Measurements from ENCODE around the gene IFT122.

IFT122 gene

DNA sequence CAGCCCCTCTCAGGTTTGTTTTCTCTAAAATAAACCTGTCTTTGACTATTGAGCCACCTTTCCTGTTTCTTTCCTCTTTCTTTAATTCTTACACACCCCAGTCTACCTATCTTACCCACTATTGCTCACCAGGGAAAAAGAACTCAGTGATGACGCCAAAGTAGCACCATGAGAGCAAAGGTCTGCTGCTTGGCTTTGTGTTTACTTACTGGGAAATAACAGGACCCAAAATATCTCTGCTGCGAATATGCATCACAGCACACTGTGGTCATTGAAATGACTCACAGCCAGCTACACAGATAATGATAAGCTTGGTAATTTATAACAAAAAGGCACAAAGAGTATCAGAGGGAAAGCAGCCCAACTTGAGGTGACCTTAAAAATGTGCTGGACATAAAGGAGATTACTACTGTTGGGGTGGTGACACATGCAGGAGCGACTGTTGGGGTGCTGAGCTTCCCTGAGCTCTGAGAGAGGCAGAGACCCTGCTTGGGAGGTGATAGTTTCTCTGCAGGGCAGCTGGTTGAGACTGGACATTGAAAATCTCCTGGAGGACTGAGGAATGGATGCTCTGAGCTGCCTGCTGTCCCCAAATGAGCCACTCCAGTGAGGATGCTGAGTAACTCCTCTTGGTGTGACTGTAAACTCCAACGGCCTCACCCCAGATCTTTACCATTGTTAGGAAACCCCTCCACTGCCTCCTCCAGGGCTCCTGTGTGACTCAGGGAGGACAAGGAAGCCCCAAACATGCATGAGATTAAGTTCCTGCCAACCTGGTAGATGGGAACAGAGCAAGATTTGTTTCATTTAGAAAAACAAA, 26.1 kb upstream of the IFT122 start:
- H3K27ac ChIP-seq: no peak overlapping the region
- peak; percentile 24 for DNase-seq (ENCODE audit: low read depth, low spot score)

DNA sequence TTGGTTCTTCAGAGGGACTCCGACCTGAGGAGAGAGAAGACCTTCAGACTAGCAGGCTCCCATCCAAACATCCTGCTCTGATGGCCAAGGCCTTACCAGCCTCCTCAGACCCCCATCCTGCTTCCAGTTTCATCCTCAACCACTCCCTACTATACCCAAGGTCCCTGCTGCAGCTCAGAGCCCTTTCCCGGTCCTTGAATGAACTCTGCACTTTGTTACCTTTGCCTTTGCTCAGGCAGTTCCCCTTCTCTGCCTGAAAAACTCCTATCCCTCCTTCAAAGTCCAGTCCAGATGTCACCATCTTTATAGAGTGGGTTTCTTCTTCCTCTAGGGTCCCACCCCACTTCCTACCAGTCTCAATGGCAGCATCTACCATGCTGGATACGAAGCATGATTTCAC, 24.6 kb upstream of the IFT122 start:
- no peak for DNase-seq (ENCODE audit: low read depth, low spot score)
- no peak overlapping the region for H3K27ac ChIP-seq

DNA sequence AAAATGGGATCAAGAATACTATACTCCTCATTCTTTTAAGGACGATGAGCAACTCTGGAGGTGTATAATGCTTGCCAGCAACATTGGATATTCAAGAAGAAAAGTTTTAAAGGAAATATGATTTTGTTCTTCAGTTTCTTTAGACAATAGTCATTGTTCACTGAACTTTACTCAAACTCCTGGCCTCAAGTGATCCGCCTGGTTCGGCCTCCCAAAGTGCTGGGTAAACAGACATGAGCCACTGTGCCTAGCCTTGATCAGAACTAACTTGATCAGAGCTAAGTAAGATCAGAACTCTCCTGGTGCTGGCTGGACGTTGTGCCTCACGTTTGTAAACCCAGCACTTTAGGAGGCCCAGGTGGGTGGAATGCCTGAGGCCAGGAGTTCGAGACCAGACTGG, 24.2 kb upstream of the IFT122 start:
- DNase-seq (ENCODE audit: low read depth, low spot score): no peak

DNA sequence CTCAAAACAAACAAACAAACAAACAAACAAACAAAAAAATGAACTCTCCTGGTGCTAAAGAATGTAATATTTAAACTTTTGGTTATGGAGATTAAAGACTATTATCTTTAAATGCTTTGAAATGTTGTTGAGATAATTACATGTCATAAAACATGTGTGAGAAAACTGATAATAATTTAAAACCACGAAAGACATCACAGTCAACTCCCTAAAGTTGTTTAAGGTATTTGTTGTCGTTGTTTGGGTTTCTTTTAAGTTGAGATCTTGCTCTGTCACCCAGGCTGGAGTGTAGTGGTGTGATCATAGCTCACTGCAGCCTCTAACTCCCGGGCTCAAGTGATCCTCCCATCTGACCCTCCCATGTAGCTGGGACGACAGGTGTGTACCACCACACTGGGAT, 23.6 kb upstream of the IFT122 start:
- DNase-seq (ENCODE audit: low read depth, low spot score): no peak
- no peak overlapping the region for H3K27ac ChIP-seq

More for the DNA sequence above, 24.2 kb upstream of the IFT122 start:
- H3K27ac ChIP-seq: no peak overlapping the region

DNA sequence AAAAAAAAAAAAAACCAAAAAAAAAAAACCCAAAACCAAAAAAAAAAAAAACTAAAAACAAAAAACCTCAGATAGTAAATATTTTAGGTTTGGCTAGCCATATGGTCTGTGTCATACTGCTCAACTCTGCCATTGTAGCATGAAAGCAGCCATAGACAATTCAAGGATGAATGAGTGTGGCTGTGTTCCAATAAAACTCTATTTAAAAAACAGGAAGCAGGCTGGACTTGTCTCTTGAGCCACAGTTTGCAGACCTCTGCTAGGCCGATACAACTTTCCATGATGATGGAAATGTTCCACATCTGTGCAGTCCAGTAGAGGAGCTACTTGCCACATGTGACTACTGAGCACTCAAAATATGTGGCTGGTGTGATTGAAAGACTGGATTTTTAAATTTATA, 22.7 kb upstream of the IFT122 start:
- no peak overlapping the region for H3K27ac ChIP-seq
- DNase-seq (ENCODE audit: low read depth, low spot score): no peak

DNA sequence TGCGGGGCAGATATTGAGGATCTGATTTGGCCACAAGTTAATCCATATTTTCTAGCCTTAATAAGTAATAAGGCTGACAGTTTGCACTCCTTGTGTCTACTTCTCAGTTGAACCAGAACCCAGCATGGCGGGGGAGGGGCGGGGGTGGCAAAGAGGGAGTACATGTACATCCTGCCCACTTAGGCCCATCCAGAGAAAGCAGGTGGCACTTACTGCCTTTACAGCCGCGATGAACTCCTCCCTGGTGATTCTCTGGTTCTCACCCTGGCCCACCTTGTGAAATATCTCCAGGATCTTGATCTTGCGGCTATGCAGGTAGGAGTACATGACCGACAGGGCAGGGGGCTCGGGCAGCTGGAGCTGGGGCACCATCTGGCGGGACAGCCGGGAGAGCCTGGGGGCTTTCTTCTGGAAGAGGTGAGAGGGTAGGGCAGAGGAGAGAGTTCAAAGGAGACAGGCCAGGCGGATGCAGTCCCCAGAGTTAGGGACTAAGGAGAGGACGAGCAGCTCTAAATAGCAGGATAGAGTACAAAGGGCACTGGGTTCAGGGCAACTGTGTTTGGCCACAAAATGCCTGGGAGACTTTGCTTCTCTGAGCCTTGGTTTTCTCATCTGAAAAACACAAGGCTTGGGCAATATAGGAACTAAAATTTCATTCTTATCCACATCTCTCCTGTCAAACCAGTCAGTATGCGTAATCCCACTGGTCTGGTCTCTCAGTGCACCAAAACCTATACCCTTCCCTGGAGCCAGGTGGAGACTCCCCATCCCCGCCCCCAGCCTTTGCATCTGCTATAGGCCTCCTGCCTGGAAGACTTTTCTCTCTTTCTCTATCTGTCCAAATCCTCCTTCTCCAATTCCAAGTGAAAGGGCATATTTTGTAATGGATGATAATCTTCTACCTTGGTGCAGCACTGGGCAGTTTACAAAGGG, 21.7 kb upstream of the IFT122 start:
- no peak for DNase-seq (ENCODE audit: low read depth, low spot score)
- H3K27ac ChIP-seq: no peak overlapping the region

DNA sequence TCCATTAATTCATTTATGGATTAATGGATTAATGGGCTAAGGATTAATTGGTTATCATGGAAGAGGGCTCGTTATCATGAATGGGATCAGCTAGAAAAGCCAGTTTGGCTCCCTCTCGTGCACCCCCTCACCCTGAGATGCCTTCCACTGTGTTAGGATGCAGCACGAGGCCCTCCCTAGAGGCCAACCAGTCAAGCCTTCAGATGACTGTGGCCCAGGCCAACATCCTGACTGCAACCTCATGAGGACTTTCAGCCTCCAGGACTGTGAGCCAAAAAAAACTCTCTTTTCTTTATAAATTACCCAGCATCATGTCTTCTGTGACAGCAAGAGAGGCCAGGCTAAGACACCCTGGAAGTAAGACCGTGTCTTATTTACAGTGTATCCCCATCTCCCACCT, 20.5 kb upstream of the IFT122 start:
- no peak for DNase-seq (ENCODE audit: low read depth, low spot score)

DNA sequence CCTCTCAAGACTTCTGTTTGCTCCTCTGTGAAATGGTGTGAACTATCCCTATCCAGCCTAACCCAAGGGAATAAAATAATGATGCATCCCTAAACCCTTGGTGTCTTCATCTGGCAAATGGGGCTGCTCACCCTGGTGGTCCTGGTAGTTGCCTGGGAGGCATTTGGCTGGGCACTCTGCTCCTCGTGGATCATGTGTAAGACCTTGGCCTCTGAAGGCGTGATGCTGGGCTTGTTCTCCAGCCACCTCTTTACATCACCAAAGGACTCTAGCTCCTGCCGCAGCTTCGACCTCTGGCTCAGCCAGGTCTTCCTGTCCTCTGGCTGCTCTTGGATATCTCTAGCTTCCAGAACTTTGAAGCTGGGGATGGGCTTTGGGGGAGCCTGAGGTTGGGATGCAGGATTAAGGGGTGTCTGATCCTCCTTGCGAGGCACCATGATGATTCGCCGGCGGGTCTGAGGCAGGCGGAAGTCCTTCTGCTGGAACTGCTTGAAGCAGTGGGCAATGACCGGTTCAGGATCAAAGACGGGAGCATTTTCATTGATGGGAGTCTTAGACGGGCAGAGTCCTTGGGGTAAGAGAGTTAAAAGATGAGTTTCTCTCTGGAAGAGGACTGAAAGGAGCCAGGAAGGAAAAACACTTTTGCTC, 18.7 kb upstream of the IFT122 start:
- no peak overlapping the region for H3K27ac ChIP-seq
- no peak for DNase-seq (ENCODE audit: low read depth, low spot score)

More for the DNA sequence above, 20.5 kb upstream of the IFT122 start:
- H3K27ac ChIP-seq: no peak overlapping the region

DNA sequence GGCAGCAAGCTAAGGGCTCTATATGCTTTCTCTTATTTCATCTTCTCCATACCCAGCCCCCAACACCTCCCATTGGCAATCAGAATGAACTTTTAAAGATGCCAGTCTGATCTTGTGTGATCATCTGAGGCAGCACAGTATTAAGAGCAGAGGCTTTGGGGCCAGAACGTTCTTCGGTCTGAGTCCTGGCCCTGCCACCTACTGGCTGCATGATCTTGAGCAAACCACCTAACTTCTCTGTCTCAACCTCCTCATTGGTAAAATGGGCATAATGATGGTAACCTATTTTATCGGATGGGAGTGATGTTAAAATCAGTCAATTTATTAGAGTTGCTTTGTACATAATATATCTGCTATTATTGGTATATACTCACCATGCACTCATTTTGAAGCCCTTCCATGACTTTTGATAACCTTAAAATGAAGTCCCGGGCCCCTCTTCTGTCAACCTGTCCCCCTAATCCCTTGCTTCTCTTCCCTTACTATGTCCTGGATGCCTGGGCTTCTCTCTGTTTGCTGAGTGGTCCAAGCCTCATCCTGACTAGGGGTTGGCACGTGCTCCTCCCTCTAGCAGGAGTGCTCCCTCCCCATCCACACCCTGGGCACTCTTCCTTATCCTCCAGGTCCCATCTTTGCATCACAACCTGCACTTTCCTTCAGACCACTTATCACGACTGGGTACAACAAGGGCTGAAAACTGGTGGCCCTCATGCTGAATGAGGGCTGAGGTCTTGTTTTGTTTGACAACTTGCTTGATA, 17.9 kb upstream of the IFT122 start:
- no peak for DNase-seq (ENCODE audit: low read depth, low spot score)
- no peak overlapping the region for H3K27ac ChIP-seq

DNA sequence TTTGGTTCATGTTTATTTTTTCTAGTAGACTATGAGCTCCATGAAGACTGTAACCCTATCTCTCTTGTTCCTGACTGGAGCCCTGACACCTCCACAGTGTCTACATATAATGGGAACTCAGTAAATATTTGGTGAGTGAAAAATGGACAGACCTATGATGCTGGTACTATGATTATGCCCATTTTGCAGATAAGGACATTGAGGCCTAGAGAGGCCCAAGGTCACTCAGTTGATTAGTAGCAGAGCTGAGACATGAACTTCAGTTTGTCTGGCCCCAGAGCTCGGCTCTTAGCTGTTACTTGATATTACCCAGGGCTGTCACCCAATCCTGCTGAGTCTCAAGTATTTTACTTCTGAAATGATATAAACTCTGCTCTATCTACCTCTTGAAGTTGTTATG, 17.1 kb upstream of the IFT122 start:
- H3K27ac ChIP-seq: no peak overlapping the region
- no peak for DNase-seq (ENCODE audit: low read depth, low spot score)

DNA sequence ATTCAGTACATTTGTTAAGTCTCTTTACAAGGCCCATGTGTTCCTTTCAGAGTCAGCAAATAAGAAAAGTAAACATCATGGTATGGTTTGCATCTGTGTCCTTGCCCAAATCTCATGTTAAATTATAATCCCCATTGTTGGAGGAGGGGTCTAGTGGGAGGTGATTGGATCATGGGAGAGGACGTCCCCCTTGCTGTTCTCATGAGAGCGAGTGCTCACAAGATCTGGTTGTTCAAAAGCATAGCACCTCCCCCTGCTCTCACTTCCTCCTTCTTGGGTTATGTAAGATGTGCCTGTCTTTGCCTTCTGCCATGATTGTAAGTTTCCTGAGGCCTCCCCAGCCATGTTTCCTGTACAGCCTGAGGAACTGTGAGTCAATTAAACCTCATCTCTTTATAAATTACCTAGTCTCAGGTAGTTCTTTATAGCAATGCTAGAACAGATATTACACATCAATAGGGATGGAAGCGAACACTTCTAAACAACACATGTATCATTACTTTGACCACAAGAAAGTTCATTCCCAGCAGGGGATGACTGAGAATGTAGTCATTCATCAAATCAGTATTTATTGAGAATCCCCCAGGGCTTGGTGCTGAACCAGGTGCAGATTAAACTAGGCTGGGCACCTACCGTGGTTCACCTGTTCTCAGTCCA, 15.7 kb upstream of the IFT122 start:
- peak; percentile 58 for DNase-seq (ENCODE audit: low read depth, low spot score)
- peak overlapping the region; percentile 75 for H3K27ac ChIP-seq

DNA sequence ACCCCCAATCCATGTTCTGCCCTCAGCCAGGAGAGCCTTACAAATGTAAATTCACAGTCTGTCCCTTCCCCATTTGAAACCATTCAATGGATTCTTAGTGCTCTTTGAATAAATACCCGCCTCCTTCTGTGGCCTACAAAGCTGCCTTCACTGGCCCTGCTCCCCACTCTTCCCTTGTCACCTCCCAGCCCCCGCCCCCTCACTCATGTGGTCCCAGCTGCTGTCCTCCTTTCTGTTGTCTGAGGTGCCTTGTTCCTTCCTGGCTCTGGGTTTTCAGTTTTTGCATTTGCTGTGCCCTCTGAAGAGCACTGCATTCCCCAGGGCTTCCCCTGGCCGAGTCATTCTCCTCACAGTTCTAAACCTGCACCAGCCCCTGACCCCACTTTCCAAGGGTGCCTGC, 14.8 kb upstream of the IFT122 start:
- no peak overlapping the region for H3K27ac ChIP-seq
- DNase-seq (ENCODE audit: low read depth, low spot score): no peak

DNA sequence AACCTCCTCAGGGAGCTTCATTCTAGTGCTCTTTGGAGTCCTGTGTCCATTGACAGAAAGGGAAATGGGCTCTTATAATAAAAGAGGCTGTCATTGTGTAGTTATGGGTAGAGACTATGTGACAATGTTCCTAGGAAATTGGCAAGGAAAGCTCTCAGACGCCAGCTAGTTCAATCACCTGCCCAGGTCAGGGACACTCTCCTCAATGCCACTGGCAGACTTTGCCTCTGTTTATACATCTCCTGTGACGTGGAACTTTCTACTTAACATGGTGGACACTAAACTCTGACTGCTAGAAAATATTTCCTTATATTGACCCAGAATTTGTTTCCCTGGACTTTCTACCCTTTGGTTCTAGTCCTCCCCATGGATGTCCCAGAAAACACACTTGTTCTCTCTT, 14.4 kb upstream of the IFT122 start:
- DNase-seq (ENCODE audit: low read depth, low spot score): no peak
- H3K27ac ChIP-seq: no peak overlapping the region

DNA sequence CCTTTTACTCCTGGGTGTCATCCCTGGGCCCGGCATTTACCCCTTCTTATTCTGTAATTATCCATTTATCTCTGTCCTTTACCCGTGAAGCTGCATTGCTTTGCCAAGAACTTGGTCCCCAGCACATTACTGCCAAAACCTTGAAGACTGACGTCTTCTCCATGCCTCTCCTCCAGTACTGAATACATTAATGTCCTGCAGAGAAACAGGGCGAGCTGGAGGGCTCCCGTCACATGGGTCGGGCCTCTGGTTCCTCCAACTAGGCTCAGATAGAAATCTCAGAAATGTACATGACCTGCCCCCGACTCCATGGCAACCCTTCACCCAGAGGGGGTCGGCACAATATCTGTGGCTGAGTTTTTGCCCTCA, 12.0 kb upstream of the IFT122 start:
- H3K27ac ChIP-seq: no peak overlapping the region
- DNase-seq (ENCODE audit: low read depth, low spot score): no peak

DNA sequence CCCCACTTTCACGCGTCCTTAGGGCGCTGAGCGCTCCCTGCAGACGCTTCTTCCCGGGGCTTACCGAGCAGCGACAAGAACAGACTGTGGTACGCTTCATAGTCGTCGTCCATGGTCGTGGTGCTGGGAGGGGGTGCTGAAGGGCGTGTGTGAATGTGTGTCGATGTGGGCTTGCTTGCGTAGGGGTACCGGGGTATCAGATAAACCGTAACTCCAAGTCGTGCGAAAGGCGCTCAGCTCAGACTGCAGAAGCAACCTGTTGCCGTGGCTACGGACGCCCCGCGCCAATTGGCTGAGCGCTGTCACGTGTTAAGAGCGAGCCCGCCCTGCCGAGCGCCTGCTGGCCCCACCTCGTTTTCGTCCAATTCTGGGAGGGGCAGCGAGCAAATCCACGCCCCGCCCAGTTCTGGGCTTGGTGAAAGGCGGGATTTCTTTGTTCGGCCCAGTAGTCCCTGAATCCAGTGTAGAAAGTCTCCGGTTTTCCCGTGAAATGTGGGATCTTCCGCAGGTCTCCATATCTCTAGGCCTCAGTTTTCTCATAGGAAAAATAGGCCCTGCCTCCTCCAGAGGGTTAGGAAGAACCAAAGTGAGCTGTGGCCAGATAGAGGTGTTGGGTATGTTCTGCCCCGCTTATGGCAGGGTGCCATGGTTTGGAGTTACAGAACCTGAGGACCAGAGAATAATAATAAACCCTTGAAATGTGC, 11.5 kb upstream of the IFT122 start, which contains the start of gene EFCAB12:
EFCAB12 (minus strand) TSS at position 261 of the 704 bp plus-strand sequence; CDS start at position 113, 148 bp downstream.
- DNase-seq (ENCODE audit: low read depth, low spot score): peak; percentile 50
- H3K27ac ChIP-seq: no peak within 1 kb of the TSS

DNA sequence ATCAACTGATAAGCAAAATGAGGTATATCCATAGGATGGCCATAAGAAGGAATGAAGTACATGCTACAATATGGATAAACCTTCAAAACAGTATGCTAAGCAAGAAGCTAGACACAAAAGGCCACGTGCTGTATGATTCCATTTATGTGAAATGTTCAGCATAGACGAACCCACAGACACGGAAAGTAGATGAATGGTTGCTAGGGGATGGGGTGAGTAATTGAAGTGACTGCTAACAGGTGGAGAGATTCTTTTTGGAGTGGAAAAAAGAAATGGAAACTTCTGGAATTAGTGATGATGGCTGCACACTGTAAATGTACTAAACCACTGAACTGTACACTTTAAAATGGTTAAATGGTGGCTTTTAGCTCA, 11.0 kb upstream of the IFT122 start:
- DNase-seq (ENCODE audit: low read depth, low spot score): no peak
- no peak overlapping the region for H3K27ac ChIP-seq

DNA sequence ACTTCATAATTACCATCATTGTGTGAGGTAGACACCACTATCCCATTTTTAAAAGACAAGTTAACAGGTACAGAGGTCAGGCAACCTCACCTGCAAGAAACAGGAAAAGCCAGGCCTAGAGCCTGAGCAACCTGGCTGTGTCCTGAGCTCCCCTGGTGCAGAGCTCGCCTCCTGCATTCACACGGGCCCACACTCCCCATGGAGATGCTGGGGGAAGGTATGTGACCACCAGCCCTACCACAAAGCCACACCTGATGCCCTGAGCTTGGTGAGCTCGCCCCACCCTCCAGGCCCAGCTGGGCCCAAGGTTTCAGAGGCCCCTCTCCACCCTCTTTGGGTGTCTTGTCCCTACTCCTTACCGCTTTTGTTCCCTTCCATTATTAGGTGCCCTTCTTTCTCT, 10.4 kb upstream of the IFT122 start:
- no peak for DNase-seq (ENCODE audit: low read depth, low spot score)
- H3K27ac ChIP-seq: no peak overlapping the region

DNA sequence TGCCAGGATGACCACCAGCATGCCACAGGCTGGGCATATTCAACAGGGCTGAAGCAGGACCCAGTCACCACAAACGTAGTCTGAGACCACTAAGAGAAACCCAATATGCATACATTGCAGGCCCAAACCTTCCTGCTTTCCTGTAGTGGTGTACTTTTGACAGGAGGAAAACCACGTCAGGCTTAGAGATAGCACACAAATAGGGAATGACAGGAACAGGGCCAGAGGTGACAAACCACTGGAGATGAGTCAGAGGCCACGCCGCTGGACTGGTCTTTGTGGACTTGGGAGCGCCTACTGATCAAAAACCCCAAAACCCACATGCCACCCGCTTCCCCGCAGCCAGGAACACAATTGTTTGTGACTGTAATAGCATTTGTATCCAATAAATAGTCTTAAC, 8.0 kb upstream of the IFT122 start:
- DNase-seq (ENCODE audit: low read depth, low spot score): no peak
- H3K27ac ChIP-seq: no peak overlapping the region

DNA sequence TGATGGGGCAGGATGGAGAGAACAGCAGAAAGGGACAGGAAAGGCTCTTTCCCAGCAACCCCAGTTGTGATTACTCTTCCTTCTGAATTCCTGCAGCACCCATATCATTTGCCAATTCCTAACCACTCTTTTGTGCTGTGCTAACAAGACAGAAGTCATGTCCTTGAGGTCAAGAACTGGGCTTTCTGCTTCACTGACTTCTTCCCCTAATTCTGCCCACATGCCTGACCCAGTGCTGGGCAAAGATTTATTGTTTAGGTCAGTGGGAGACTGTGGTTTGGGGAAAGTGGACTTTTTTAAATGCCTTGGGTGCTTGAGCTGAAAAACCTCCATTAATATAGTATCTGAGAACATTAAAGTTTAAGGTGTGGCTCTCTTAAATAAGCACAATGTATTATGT, 7.4 kb upstream of the IFT122 start:
- no peak for DNase-seq (ENCODE audit: low read depth, low spot score)
- H3K27ac ChIP-seq: no peak overlapping the region

Measured in epithelial cell of prostate (primary cell).